Stimulated activated CD4-positive, alpha-beta T cell treated with anti-CD3 and anti-CD28 coated beads, Interleukin-2, amount 100 ng/mL, for 4 hours (primary cell): ENCODE data around the gene DYSF.

Experiments
- DNase-seq: peaks from one replicate; pipeline ENCODE4 v3.0.0-alpha.2; 2020; ENCODE audit warnings: low read depth

The DYSF gene

DNA sequence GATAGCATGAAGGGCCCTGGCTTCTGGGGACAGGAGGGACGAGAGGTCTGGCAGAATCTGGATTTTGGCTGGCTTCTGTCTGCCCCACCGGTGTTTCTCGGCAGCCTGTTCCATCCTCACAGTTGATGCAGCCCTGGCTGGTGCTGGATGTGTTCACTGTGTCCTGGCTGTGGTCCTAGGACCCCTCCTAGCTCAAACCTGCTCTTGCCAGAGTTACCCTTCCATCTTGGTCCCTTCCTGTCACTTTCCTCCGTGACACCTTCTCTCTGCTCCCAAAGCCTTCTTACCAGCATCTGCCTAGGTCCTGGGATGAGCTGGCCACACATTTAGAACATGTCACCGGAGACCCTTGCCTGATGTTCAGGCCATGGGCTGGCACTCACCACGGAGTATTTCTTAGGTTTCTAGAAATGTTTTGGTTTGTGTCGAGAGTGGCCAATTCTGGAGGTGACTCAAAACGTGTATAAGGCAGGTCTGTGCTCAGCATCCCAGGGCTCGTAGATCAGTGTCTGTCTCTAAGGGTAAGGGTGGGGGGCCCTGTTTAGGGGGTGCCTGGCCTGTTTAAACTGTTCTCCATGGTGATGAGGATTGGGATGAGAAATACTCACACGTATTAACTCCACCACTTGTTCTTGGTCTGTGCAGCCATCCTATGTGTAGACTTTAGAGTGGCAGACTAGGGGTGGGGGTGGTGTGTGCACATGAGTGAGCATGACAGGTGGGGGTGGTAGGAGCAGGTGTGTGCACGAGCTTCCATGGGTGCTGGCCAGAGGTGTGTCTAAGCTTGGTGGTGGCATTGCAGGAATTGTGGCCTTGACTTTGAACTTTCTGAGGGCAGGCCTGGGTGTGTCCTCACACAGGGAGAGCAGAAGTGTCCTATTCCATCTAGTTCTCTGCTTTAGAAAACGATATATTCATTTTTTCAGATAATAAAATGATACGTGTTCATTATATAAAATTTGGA lies 162.7 kb downstream of the DYSF start:
- DNase-seq = no peak

DNA sequence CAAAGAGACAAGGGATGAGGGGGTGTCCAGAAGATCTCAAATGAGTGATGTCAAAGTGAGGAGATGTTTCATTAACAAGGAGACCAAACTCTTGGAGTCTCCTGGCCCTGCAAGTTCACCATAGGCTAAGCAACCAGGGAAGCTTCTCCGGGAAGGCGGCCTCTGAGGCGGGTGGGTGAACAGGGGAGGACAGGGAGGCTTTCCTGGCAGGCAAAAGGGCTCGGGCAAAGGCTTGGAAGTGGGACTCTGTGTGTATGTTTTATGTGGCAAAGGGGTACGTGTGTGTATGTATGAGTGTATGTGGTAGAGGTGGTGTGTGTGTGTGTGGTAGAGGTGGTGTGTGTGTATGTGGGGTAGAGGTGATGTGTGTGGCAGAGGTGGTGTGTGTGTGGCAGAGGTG lies 163.9 kb downstream of the DYSF start:
- no peak for DNase-seq

DNA sequence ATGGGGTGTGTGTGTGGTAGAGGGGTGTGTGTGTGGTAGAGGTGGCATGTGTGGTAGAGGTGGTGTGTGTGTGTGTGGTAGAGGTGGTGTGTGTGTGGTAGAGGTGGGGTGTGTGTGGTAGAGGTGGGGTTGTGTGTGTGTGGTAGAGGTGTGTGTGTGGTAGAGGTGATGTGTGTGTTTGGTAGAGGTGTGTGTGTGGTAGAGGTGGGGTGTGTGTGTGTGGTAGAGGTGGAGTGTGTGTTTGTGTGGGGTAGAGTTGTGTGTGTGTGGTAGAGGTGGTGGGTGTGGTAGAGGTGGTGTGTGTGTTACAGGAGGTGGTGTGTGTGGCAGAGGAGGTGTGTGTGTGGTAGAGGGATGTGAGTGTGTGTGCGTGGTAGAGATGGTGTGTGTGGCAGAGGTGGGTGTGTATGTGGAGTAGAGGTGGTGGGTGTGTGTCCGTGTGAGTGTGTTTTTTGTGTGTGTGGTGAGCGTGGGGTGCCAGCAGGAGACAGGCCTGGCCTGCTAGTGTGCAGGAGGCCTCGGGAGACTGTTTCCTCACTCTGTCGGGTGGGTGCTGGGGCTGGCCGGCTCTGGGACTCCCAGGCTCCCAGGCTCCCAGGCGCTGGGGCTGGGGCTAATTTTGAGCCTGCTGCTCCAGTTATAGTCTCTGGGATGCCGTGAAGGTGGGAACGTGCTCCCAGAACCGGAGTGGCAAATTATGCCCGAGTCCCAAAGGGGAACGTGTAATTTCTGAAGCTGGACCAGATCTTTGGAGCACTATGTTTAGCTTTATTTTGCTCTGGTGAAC lies 165.2 kb downstream of the DYSF start:
- no peak for DNase-seq

GRCh38 chr2:71619230-71619741 lies 165.9 kb downstream of the DYSF start:
- DNase-seq = no peak

GRCh38 chr2:71620116-71620515 lies 166.8 kb downstream of the DYSF start:
- no peak for DNase-seq

- no peak for DNase-seq
These were observed 167.5 kb downstream of the DYSF start for GRCh38 chr2:71620851-71621251.

- DNase-seq = no peak
These were observed 175.9 kb downstream of the DYSF start for GRCh38 chr2:71629273-71629672.

DNA sequence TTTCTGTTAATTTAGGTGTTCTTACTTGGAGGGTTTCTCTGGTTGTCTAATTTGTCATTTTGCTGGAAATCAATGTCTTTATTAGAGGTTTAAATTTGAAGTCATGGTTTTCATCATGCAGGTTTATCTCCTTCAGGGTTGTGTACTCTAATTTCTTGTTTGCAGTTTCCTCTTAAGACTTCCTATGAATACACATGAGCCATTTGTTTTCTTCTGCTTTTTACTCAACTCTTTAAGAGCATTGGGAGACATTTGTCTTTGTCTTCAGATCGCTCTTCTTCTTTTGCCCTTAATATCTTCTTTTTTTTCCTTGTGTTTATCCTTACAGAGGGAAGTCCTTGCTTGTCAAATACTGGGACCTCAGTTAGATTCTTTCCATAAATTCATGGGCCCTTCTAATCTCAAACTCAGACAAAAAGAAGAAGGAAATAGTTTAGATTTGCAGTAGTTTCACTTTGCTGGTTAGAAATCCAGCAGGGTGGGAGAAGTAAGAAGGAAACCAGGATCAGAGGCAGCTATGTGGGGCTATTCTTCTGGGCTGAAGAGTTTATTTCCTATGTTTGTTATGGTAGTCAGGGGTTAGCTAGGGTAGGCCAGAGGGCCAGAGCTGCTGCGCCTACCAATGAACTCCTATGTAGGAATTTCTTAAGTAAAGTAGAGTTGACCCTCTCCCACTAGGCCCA lies 176.6 kb downstream of the DYSF start:
- no peak for DNase-seq

DNA sequence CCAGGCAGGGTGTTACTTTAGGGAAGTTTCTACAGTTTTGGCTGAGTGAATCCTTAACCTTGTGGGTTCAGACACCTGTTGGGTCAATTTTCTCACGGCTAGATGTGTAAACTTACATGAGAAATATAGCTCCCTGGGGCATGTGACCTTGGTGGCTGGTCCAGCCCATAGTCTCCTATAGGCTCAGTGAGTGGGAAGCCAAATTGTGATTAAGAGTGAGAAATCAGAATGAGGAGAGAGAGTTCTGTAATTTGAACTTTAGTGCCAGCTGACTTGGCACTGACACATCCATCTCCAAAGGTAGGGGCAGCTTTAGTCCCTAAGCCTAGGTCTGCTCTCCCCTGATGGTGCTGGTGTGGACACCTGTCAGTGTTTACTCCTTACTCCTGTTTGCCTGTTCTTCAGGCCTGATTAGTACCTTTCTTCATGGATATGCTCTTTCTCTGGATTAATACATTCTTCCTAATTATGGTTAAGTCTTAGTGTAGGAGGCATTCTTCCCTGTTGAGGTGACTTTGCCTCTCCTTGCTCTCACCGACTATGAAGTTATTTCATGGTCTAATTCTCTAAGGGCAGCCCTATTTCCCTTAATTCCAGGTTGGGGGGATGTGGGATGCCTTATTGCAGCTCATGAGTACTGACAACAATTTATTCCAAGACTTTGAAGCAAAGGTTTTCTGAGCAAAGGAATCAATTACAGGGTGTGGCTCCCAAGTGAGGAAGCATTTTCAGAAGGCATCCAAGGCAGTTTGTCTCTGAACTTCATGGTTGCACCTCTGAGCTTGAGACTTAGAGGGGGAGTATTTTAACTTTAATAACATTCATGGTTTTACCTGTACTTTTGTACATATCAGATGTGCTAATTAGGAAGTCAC lies 177.3 kb downstream of the DYSF start:
- DNase-seq = no peak

GRCh38 chr2:71631411-71631931 lies 178.1 kb downstream of the DYSF start:
- DNase-seq = no peak

GRCh38 chr2:71633086-71633485 lies 179.7 kb downstream of the DYSF start:
- no peak for DNase-seq

GRCh38 chr2:71634567-71634966 lies 181.2 kb downstream of the DYSF start:
- DNase-seq = no peak

- DNase-seq = no peak
These were observed 182.4 kb downstream of the DYSF start for GRCh38 chr2:71635798-71636197.

GRCh38 chr2:71637168-71637567 lies 183.8 kb downstream of the DYSF start:
- no peak for DNase-seq

DNA sequence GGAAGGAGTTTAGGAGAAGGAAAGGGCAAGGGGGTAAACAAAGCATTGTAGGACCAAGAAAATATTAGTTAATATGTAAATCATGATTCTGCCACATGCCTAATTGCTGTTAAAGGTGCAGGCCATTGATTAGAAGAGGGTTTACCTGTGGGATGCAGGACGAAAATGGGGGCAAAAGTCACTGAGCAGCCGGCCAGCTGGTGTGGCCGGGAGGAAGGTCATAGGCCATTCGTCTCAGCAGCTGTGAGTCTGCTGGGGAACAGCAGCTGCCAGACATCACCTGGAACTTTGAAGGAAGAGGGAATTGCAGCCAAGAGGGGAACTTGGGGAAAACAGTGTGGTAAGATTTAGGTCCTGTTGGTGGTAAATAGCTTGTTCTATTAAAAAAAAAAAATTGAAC lies 184.4 kb downstream of the DYSF start:
- no peak for DNase-seq

GRCh38 chr2:71639735-71640134 lies 186.4 kb downstream of the DYSF start:
- DNase-seq = no peak

- DNase-seq = no peak
These were observed 187.1 kb downstream of the DYSF start for GRCh38 chr2:71640489-71640888.

DNA sequence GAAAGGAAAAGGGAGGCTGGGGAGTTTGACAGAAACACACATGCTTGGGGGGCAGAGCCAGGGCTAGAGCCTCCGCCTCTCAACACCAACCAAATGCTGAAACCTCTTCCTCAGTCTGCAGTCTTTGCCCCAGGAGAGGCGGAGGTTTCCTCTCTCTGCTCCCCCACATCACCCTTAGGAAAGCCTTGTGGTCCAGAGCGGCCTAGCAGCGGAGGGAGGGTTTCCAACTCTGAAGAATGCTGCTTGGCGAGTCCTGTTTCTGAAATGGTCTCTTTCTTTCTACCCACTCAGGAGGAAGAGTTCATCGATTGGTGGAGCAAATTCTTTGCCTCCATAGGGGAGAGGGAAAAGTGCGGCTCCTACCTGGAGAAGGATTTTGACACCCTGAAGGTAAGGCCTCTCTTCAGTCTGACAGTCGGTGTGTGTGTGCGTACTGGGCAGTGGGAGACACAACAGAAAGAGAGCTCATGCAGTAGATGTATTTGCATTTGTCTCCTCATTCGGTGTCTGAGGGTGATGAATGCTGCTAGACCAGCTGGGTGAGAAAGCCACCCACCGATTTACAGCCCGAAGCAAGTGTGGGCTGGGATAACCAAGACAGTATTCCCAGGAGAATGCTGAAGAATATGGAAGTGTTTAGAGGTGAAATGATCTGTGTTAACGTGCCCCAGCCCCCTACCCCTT lies 190.5 kb downstream of the DYSF start:
- DNase-seq = no peak

DNA sequence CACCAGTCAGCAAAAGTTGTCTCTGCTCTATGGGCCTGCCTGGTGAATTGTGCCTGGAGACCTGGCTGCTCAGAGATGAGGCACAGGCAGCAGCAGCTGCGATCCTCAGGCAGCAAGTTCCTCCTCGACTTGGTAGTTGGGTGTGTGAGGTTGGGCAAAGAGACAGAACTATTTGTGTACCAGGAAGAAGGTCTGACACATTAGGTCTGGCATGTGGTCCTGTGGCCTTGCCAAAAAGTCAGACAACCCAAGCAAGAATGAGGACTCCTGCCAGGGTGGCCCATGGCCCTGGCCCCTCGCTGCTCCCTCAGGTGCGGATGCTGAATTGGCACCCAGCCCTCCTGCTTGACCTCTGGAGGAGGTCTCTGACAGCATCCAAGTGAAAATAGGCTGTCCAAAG lies 192.7 kb downstream of the DYSF start:
- no peak for DNase-seq

- DNase-seq = no peak
These were observed 194.0 kb downstream of the DYSF start for GRCh38 chr2:71647356-71647755.

DNA sequence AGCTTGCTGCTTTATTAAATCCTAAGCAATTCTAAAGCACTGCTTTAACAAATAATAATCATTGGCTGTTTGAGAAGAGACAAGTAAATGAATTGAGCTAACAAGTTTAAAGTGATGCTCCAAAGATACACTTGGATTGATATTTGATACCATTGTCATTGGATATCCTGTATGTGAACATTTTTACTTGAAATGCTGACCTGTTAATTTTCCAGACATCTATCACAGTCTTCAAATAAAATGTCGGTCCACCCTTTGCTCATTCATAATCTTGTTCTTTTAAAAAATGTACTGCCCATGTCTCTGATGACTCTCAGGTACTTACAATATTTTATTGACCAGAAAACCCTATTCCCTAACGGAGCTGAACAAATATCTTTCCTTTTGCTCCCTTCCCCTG lies 202.1 kb downstream of the DYSF start:
- DNase-seq = no peak
